Subcutaneous adipose tissue (tissue), 4 donors: Measurements from ENCODE around the gene SPEG. TPM values are rescaled to one million over a fixed set of nuclear protein-coding genes. Genes with fewer than 3 reads are reported as not detected.

Experiments
- total RNA-seq, 4 donors: library from RNA; depleted of rRNA; stranded (reverse); fragments of >200 nt; gene quantifications; one replicate each; pipeline ENCODE4 v1.1.0, GENCODE V29; 2016
- TF ChIP-seq, protein P1 (sequence below): fragments of 450-650 bp; IDR thresholded peaks from one replicate; pipeline ENCODE4 v1.5.1; 2016; ENCODE audit warnings: low read depth, mild to moderate bottlenecking, control low read depth, antibody characterized with exemption, moderate library complexity

The SPEG gene
- total RNA-seq, 4 donors from 2014 or later, result 0.49 to 5.9 (median 2.9) TPM

DNA sequence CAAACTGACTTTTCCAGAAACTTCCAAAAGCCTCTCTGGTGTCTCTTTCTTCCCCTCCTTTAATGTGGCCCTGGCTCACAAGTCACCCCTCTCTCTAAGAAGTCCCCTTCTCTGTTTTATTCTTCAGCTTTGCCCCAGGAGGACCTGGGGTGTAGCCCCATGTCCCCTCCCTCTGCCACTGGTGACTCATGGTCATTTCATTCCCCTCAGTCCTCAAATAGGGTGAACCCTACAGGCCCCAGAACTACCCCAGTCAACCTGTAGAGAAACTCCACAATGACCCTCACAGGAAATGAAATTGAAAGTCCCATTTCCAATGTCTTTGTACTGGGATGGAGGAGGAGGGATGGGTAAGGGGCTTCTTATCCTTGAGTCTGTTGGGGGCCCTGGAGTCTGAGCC lies 6.2 kb upstream of the SPEG start:
- TF ChIP-seq, protein P1, sequence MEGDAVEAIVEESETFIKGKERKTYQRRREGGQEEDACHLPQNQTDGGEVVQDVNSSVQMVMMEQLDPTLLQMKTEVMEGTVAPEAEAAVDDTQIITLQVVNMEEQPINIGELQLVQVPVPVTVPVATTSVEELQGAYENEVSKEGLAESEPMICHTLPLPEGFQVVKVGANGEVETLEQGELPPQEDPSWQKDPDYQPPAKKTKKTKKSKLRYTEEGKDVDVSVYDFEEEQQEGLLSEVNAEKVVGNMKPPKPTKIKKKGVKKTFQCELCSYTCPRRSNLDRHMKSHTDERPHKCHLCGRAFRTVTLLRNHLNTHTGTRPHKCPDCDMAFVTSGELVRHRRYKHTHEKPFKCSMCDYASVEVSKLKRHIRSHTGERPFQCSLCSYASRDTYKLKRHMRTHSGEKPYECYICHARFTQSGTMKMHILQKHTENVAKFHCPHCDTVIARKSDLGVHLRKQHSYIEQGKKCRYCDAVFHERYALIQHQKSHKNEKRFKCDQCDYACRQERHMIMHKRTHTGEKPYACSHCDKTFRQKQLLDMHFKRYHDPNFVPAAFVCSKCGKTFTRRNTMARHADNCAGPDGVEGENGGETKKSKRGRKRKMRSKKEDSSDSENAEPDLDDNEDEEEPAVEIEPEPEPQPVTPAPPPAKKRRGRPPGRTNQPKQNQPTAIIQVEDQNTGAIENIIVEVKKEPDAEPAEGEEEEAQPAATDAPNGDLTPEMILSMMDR, result no peak

DNA sequence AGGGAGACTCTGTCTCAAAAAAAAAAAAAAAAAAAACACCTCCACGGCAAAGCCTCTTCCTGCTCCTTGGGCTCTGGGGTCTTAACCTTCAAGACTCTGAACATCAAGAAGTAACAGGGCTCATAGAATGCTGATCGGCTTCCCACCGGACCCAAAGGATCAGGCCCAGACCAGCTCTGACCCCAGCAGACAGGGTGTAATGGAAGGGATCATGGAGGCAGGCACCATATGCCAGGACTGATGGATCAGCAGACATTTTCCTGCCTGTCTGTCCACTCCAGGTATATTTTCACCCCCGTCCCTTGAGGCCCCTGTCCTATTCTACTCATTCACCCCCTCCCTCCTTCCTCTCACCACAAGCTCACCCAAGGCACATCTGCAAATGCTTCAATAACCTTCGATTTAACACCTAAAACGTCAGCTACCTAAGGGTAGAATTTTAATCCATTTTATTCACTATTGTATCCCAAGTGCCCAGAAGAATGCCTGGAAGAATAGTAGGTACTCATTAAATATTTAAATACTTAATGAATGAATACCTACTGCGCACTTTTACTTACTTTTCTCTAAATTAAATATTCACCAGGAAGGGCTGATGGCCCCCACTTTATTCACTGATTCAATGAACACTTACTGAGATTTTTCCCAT lies 4.6 kb upstream of the SPEG start:
- TF ChIP-seq, protein P1, result no peak

DNA sequence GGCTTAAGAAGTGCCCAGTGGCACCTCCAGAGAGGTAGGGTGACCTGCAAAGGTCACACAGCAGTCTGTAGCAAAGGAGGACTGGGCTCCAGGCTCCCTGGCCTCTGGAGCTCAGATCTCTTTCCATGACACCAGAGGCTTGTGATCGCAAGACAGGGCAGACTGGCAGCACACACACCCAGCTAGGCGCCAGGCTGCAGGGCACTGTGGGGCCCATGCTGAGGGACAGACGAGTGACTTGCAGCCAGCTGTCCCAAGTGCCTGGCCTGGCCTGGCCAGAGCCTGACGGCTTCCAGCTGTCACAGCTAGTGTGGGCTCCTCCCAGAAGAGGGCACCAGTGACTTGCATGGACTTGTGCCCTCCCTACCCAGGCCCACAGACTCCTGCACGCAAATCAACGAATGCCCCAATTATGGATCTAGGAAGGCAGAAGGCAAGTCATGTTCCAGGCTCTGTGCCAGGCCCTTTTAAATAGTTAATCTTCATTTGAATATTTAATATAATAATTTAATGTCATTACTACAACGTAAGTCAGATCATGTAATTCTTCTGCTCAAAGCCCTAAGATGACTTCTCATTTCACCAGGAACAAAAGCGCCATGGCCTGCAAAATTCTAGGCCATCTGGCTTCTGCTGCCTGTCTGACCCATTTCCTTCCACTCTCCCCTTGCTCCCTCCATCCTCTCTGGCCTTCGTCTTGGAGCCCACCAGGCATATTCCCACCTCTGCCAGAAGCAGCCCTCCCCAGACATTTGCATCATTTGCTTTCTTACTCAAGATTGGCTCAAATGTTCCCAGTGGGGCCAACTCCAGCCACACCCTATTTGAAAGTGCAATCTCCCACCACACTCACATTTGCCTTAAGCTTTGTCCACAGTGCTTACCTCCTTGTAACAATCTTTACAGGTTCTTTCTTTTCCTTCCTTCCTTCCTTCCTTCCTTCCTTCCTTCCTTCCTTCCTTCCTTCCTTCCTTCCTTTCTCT lies 3.7 kb upstream of the SPEG start:
- TF ChIP-seq, protein P1, result no peak

DNA sequence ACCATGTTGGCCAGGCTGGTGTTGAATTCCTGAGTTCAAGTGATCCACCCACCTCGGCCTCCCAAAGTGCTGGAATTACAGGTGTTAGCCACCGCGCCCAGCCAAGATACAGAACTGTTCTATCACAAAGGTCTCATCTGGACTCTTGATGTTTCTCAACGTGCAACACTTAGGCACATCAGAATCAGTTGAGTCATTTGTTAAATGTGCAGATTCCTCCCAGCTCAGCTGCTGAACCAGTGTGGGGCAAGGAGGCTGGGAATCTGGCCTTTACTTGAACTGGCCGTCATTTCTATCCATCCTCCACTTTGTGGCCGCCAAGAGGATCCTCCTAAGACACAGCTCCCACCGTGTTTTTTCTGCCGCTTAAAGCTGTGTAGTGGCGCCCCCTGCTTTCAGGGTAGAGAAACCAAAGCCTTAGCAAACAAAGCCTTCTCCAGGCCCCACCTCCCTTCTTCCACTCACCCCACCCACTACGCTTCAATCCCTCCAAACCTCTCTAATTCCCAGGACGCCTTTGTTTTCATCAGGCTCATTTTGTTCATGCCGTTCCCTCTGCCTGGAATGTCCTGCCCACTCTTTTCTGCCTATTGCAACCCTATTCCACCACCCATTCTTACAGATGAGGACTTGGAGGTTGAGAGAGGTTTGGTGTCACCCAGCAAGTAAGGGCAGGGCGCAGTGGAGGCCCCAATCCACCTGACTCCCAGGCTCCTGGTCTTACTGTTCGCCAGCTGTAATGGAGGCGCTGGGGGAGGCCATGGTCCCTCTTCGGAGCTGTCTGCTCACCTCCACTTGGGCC lies 776 bp upstream of the SPEG start:
- TF ChIP-seq, protein P1, result no peak

DNA sequence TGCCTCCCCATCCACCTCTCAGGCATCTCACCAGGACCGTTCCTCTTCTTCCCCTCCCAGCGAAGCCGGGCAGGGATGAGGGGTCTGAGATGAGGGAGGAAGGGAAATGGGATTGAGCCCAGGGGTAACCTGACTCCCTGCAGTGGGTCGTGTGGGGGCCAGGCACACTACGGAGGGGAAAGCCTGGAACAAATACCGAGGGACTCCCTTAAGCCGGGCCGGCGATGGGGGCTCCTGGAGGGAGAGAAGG lies 250 bp upstream of the SPEG start:
- TF ChIP-seq, protein P1, result no peak

DNA sequence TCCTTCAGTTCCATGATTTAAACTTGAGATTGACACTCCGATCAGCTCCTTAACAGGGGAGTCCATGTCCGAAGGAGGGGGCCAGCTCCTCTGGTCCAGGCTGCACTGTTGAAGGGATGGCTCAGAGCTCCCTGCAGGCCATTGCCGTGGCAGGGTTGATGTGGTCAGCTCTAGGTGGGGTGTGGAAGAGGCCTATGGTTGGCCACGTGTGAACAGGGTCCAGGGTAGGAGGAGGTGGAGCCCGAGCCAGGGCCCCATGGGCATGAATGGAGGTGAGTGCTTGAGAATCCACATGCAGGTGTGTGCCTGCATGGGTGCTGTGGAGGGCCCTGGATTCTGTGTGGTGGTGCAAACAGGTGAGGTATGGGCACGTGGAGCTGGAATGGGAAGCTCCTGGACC lies 1.1 kb downstream of the SPEG start:
- TF ChIP-seq, protein P1, result no peak

DNA sequence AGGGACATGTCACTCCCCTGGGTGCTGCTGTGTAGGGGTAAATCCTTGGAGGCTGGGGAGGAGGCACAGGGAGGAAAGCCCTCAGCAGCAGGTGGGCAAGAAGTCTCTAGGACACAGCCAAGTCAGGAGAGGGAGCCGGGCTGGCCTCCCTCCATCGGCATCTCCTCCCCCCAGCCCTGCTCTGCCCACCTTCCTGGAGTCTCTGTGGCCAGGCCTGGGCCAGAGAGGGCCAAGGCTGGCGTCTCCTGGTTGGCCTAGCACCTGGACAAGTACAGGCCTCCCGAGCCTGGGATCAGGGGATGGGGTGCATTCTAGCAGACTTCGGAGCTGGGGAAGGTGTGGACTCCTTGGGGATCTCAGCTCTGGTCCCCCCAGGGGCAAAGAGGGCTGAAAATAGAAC lies 1.8 kb downstream of the SPEG start:
- TF ChIP-seq, protein P1, result no peak
